Raji (cell line): ENCODE results near the gene SLC16A13.

Experiments
- POLR2A ChIP-seq: IDR thresholded peaks from 2 replicates; pipeline ENCODE4 v1.6.1; 2011; ENCODE audit warnings: low read depth, low read length, control low read depth; ENCODE audit not compliant: insufficient read depth

Gene SLC16A13

GRCh38 chr17:7019839-7020519 lies 15.8 kb upstream of the SLC16A13 start:
- TF ChIP-seq POLR2A, result no peak

GRCh38 chr17:7020894-7021664 lies 14.7 kb upstream of the SLC16A13 start:
- no peak for TF ChIP-seq POLR2A

GRCh38 chr17:7021993-7022778 lies 13.6 kb upstream of the SLC16A13 start:
- no peak for TF ChIP-seq POLR2A

DNA sequence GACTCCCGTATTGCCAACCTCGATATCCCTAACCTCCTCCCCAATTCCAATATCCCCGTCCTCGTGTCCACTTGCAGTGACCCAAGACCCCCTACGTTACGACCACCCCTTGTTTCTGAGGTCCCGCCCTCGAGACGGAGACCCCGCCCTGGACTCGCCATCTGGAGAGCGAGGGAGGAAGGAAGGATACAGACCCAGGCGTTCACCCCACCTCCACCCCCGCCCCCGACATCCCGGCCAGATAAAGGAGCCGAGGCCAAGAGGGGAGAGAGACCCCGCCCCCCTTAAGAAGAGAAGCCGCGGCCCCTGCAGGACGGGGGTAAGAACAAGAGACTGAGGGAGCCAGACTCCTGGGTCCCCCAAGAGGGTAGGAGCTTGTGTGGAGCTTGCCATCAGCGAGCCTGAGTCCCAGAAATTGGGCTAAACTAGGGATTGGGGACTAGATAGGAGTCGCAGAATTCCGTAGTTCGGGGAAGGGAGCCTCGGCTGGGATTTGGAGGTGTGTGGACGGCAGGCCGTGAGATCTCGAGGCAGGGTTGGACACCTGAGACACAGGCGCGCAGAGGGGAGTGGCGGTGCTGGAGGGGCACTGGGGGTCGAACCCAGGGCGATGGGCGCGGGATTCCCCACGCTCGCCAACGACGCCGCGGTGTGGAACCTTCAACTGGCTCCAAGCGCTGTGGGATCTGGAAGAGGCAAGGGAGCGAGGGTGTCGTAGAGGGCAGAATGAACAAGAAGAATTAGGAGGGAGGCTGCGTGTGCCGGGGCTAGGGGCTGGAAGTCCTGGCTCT lies 12.8 kb upstream of the SLC16A13 start, which contains the start of gene BCL6B:
Gene BCL6B (plus strand): TSS at position 270 of the 791 bp plus-strand sequence. CDS start 622 bp downstream, outside the sequence.
- TF ChIP-seq POLR2A, result no peak

GRCh38 chr17:7023576-7024401 lies 12.0 kb upstream of the SLC16A13 start:
- TF ChIP-seq POLR2A, result no peak

DNA sequence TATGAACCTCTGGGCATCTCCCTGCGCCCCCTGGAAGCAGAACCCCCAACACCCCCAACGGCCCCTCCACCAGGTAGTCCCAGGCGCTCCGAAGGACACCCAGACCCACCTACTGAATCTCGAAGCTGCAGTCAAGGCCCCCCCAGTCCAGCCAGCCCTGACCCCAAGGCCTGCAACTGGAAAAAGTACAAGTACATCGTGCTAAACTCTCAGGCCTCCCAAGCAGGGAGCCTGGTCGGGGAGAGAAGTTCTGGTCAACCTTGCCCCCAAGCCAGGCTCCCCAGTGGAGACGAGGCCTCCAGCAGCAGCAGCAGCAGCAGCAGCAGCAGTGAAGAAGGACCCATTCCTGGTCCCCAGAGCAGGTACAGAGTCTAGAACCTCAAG lies 11.4 kb upstream of the SLC16A13 start:
- TF ChIP-seq POLR2A, result no peak

DNA sequence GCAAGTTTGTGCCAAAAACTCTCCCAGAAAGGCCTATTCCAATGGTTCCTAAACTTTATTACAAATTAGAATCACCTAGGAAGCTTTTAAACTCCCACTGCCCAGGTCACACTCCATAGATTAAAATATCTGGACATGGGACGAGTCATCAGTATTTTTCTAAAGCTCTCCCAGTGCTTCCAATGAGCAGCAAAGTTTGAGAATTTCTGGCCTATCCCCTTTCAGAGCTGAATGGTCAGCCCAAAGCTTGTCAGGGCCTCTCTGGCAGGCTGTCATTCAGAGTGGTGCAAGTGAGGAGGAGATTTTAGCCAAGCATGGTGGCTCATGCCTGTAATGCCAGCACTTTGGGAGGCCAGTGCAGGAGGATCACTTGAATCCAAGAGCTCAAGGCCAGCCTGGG lies 10.6 kb upstream of the SLC16A13 start:
- TF ChIP-seq POLR2A, result no peak

DNA sequence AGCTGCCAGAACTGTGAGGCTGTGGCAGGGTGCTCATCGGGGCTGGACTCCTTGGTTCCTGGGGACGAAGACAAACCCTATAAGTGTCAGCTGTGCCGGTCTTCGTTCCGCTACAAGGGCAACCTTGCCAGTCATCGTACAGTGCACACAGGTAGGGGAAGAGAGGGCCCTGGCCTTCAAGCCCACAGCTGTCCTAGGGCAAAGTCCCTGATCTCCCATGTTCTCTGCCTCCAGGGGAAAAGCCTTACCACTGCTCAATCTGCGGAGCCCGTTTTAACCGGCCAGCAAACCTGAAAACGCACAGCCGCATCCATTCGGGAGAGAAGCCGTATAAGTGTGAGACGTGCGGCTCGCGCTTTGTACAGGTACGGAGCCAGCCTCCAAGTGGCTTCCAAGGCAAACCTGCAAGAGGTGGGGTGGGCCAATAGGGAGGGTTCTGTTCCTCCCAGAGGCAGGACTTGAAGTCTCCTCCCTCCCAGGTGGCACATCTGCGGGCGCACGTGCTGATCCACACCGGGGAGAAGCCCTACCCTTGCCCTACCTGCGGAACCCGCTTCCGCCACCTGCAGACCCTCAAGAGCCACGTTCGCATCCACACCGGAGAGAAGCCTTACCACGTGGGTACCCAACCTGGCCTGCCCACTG lies 9.2 kb upstream of the SLC16A13 start:
- no peak for TF ChIP-seq POLR2A

DNA sequence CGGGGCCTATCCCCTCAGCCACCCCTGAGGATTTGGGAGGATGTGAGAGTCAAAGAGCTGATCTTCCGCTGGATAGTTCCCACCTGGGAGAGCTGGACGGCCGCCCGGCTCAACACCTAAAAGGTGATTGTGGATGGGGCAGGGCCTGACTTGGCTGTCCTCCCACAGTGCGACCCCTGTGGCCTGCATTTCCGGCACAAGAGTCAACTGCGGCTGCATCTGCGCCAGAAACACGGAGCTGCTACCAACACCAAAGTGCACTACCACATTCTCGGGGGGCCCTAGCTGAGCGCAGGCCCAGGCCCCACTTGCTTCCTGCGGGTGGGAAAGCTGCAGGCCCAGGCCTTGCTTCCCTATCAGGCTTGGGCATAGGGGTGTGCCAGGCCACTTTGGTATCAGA lies 8.5 kb upstream of the SLC16A13 start:
- TF ChIP-seq POLR2A, result no peak

DNA sequence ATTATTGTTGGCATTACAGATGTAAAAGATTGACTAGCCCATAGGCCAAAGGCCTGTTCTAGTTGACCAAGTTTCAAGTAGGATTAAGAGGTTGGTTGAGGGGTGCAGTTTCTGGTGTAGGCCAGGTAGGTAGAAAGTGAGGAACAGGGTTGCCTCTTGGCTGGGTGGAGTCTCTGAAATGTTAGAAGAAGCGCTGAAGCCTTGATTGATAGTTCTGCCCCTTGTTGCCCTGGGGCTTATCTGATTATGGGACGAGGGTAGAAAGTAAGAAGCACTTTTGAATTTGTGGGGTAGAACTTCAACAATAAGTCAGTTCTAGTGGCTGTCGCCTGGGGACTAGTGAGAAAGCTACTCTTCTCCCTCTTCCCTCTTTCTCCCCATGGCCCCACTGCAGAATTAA lies 6.7 kb upstream of the SLC16A13 start:
- no peak for TF ChIP-seq POLR2A

DNA sequence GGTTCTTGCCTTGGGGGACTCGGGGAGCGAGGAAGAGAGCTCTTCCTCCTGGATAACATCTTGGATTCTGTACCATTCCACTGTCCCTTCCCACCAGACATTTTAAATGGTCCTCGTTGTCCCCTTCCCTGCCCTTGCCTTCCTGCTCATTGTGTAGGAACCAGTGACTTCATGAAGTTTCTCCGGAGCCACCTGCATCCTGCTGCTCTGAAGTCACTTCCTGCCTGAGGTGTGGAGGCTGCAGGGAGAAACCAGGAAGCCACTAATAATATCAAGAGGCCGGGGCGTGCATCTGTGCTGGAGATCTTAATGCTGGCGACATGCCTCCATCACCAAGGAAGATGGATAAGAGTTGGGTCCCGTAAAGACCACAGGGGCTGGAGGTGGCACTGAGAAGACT lies 6.2 kb upstream of the SLC16A13 start:
- no peak for TF ChIP-seq POLR2A

- no peak for TF ChIP-seq POLR2A
These were observed 742 bp upstream of the SLC16A13 start for GRCh38 chr17:7034955-7035590.
